Measurements from ENCODE around the gene ABHD14A. TPM values are rescaled to one million over a fixed set of nuclear protein-coding genes. Genes with fewer than 3 reads are reported as not detected.
A peak's percentile ranks its signal among the peaks of the same experiment; 100 is the strongest.

The ABHD14A gene
- total and polyA plus RNA-seq, 2 of the 13 experiments (the other 11 are each of a cell fraction or from before 2014, with no cell fraction given), result 29.5 to 46.9 TPM

DNA sequence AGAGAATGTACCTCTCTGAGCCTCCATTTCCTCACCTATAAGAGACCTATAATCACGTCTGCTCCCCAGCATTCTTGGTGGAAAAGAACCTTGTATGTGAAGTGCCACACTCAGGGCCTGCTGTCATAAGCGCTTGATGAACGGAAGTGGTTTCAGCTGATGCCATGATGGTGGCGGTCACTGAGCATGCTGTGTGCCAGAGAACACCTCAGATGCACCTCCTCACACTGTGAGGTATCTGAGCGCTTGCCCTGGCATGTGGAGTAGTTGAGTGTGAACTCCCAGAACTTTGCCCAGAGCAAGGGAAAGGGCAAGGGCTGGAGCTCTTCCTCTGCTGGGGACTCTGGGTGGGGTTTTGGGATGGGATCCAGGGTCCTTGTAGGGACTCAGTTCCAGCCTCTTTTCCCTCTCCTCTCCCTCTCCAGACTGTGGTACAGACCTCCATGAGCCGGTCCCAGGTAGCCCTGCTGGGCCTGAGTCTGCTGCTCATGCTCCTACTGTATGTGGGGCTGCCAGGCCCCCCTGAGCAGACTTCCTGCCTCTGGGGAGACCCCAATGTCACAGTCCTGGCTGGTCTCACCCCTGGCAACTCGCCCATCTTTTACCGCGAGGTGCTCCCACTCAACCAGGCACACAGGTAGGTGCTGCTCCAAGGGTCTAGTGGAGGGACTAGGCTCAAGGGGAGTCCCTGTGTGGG is 2.7 kb downstream of the ABHD14A start:
- no peak overlapping the region for H3K4me2 ChIP-seq (ENCODE audit: low read depth, low read length)
- H3K36me3 ChIP-seq (replicated peaks in 1 of 2; ENCODE audit: control insufficient read depth in 1 of 2, insufficient read depth in 2 of 2, low read length in 2 of 2), result no peaks in the 10 kb centered on the region; a peak in 1 of 5 replicates
- DNase-seq (ENCODE audit: low spot score) (no peak), FAIRE-seq (no peak), ATAC-seq (no peak)
- intact Hi-C loops (cut with micrococcal nuclease; ENCODE audit: unreplicated experiment) (no loop called here), in situ Hi-C loops (cut with HindIII; ENCODE audit: extremely low pct_ligation_motif_present, low pct_unique_long_range_greater_than_20kb) (no loop called here)
- no peaks in the 10 kb centered on the region for H3K9me3 ChIP-seq (ENCODE audit: low read length)
- BruUV-seq (replicated peaks), result no TSS peak
- no peak overlapping the region for H2AFZ ChIP-seq (ENCODE audit: low read length)
- CTCF ChIA-PET (ENCODE audit: low intra/inter-chr PET ratio, low total read pairs), result no interaction called here
- POLR2A ChIA-PET, result interaction anchor here (1.4 to 1.6 kb wide), 2 partner anchors 35 to 69 kb away, joined by 3 to 4 read pairs; partner anchors contain the start of gene PARP3
- no peaks in the 10 kb centered on the region; a peak in 1 of 5 replicates for H3K27me3 ChIP-seq (ENCODE audit: control insufficient read depth in 1 of 2, insufficient read depth in 2 of 2, low read length in 2 of 2)
- H4K20me1 ChIP-seq (ENCODE audit: insufficient read depth, low read length), result no peaks in the 10 kb centered on the region
- H3K79me2 ChIP-seq (ENCODE audit: insufficient read depth, low read length), result peaks cover 10% of the 10 kb centered on the region
- 92% methylated on average over 7 of the region's 9 CpGs for WGBS (ENCODE audit: low lambda C conversion rate)
- TF ChIP-seq CREM (IDR thresholded peaks at IDR 0.05) (no peak), CREM (CRISPR knock-in tag; IDR thresholded peaks at IDR 0.05) (no peak), SNRNP70 (IDR thresholded peaks at IDR 0.05; ENCODE audit: low read depth, low read length) (no peak), ZNF121 (CRISPR knock-in tag; IDR thresholded peaks at IDR 0.05) (no peak), SP2 (CRISPR knock-in tag; IDR thresholded peaks at IDR 0.05) (no peak), AGO2 (optimal IDR thresholded peaks at IDR 0.05; ENCODE audit: low read depth, low read length) (peak; percentile 11), ZMYM4 (CRISPR knock-in tag; IDR thresholded peaks at IDR 0.05) (no peak)
- TF ChIP-seq, protein P1, sequence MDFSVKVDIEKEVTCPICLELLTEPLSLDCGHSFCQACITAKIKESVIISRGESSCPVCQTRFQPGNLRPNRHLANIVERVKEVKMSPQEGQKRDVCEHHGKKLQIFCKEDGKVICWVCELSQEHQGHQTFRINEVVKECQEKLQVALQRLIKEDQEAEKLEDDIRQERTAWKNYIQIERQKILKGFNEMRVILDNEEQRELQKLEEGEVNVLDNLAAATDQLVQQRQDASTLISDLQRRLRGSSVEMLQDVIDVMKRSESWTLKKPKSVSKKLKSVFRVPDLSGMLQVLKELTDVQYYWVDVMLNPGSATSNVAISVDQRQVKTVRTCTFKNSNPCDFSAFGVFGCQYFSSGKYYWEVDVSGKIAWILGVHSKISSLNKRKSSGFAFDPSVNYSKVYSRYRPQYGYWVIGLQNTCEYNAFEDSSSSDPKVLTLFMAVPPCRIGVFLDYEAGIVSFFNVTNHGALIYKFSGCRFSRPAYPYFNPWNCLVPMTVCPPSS (IDR thresholded peaks at IDR 0.05), result no peak
- TF ChIP-seq, protein P2, sequence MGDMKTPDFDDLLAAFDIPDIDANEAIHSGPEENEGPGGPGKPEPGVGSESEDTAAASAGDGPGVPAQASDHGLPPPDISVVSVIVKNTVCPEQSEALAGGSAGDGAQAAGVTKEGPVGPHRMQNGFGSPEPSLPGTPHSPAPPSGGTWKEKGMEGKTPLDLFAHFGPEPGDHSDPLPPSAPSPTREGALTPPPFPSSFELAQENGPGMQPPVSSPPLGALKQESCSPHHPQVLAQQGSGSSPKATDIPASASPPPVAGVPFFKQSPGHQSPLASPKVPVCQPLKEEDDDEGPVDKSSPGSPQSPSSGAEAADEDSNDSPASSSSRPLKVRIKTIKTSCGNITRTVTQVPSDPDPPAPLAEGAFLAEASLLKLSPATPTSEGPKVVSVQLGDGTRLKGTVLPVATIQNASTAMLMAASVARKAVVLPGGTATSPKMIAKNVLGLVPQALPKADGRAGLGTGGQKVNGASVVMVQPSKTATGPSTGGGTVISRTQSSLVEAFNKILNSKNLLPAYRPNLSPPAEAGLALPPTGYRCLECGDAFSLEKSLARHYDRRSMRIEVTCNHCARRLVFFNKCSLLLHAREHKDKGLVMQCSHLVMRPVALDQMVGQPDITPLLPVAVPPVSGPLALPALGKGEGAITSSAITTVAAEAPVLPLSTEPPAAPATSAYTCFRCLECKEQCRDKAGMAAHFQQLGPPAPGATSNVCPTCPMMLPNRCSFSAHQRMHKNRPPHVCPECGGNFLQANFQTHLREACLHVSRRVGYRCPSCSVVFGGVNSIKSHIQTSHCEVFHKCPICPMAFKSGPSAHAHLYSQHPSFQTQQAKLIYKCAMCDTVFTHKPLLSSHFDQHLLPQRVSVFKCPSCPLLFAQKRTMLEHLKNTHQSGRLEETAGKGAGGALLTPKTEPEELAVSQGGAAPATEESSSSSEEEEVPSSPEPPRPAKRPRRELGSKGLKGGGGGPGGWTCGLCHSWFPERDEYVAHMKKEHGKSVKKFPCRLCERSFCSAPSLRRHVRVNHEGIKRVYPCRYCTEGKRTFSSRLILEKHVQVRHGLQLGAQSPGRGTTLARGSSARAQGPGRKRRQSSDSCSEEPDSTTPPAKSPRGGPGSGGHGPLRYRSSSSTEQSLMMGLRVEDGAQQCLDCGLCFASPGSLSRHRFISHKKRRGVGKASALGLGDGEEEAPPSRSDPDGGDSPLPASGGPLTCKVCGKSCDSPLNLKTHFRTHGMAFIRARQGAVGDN (CRISPR knock-in tag; IDR thresholded peaks at IDR 0.05), result 0 out of 2 replicates have a peak, but pooled peaks have one; percentile 13
- TF ChIP-seq, protein P3, sequence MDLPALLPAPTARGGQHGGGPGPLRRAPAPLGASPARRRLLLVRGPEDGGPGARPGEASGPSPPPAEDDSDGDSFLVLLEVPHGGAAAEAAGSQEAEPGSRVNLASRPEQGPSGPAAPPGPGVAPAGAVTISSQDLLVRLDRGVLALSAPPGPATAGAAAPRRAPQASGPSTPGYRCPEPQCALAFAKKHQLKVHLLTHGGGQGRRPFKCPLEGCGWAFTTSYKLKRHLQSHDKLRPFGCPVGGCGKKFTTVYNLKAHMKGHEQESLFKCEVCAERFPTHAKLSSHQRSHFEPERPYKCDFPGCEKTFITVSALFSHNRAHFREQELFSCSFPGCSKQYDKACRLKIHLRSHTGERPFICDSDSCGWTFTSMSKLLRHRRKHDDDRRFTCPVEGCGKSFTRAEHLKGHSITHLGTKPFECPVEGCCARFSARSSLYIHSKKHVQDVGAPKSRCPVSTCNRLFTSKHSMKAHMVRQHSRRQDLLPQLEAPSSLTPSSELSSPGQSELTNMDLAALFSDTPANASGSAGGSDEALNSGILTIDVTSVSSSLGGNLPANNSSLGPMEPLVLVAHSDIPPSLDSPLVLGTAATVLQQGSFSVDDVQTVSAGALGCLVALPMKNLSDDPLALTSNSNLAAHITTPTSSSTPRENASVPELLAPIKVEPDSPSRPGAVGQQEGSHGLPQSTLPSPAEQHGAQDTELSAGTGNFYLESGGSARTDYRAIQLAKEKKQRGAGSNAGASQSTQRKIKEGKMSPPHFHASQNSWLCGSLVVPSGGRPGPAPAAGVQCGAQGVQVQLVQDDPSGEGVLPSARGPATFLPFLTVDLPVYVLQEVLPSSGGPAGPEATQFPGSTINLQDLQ (CRISPR knock-in tag; IDR thresholded peaks at IDR 0.05), result no peak
- H3K4me3 ChIP-seq (replicated peaks in 1 of 3; ENCODE audit: insufficient read depth in 1 of 3, low read depth in 2 of 3, low read length in 3 of 3), result no peak overlapping the region
- H3K27ac ChIP-seq (ENCODE audit: extremely low read length, insufficient read depth, low read length), result no peak overlapping the region
- peaks cover 37% of the 10 kb centered on the region for H3K4me1 ChIP-seq (ENCODE audit: insufficient read depth, low read length)
- no peak overlapping the region for H3K9ac ChIP-seq (ENCODE audit: insufficient read depth, low read depth, low read length)

All from HepG2 (cell line).